ENCODE results near the gene FGFR1OP2.
A peak's percentile ranks its signal among the peaks of the same experiment; 100 is the strongest.
"Not testable (repeated sequence)": the region's sequence is repeated elsewhere in the genome, so short reads cannot be mapped to it uniquely, and the experiment has no call there.

FGFR1OP2 gene

DNA sequence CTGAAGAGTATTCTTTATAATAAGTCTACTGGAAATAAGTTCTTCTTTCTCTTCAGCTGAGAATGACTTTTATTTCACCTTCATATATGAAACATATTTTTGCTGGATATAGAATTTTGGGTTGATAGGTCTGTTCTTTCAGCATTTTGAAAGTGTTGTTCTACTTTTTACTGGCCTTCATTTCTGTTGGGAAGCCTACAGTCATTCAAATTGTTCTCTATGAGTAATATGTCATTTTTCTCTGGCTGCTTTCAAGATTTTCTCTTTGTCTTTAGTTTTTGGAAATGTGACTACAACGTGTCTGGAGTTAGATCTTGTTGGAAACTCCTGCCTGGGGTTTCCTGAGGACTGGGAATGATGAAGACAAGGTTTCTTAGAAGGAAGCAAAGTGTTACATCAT is 10.0 kb downstream of the FGFR1OP2 start:
- no peak for DNase-seq

DNA sequence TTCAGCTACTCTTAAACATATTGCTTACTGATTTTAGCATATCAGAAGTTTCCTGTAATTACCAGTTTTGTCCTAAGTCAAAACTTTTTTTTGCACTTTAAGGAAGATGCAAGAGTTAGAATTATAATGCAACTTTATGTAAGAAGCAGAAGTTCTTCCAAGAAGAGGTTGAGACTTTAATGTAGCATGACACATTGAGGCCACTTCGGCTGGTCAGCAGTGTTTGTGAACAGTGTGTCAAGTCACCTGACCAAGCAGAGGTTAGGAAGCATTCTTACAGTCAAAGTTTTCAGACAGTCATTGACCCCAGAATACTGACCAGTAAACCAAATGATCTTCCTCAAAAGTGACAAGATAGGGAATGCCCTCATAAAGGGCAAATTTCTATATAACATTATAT is 15.2 kb downstream of the FGFR1OP2 start:
- no peak for DNase-seq

DNA sequence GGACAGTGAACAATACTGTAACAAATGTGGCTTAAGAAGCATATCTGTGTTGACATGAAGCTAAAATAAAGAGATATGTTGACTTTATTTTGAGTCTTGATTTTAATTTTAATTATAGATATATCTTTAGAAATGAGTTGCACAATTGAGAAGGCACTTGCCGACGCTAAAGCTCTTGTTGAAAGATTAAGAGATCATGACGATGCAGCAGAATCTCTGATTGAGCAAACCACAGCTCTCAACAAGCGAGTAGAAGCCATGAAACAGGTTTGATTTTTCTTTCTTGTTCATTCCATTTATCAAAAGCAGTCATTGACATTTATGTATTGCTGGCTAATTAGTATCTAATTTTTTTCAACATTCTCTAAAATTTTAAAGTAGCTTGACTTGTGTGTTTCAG is 15.8 kb downstream of the FGFR1OP2 start:
- DNase-seq: no peak

DNA sequence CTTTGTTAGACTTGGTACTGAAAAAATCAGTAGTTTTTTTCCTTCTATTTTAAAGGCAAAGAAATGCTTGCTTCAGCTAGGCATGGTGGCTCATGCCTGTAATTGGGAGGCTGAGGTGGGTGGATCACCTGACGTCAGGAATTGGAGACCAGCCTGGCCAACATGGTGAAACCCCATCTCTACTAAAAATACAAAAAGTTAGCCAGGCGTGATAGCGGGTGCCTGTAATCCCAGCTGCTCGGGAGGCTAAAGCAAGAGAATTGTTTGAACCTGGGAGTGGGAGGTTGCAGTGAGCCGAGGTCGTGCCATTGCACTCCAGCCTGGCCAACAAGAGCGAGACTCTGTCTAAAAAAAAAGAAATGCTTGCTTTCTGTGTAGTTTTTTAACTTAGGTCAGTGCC is 23.1 kb downstream of the FGFR1OP2 start:
- DNase-seq: not testable (repeated sequence)

DNA sequence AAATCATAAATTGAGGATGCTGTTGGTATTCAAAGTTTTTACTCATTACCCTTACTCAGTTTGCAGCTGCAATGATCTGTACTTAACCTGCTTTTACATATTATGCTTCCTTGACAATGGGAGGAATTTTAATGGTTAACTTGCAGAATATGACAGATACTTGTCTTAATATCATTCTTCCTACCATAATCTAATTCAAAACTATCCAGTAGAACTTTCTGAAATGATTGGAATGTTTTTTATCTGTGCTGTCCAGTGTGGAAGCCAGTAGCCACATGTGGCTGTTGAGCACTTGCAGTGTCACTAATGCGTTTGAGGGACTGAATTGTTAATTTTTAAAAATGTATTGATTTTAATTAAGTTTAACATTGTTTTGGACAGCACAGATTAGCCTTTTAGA is 23.5 kb downstream of the FGFR1OP2 start:
- DNase-seq: no peak

DNA sequence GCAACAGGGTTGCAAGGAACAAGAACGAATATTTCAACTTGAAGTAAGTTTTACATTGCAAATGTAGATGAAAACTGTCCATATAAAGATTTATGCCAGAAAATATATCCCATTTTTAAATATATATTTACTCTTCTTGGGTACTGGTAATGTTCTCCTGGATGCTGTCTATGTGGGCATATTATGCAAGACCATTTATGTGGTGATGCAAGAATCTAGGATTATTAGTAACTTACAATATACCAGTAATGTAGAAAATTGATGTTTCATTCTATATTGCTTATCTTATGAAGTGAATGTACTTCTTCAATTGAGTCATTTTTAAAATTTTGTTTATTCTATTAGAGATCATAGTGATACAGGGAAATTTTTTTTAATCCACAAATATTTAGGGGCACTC is 25.1 kb downstream of the FGFR1OP2 start:
- DNase-seq: no peak

DNA sequence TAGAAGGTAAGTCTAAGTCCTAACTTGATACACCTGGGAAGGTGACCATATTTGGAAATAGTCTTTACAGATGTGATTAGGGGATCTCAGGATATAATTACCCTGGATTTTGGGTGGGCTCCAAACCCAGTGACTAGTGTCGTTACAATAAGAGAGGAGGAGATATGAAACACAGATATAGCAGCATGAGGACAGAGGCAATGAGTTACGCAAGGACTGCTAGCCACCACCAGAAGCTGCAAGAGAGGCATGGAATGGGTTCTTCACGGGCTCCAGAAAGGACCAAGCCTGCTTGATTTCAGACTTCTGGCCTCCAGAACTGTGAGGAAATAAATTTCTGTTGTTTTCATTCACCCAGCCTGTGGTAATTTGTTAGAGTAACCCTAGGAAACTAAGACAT is 28.6 kb downstream of the FGFR1OP2 start:
- no peak for DNase-seq

DNA sequence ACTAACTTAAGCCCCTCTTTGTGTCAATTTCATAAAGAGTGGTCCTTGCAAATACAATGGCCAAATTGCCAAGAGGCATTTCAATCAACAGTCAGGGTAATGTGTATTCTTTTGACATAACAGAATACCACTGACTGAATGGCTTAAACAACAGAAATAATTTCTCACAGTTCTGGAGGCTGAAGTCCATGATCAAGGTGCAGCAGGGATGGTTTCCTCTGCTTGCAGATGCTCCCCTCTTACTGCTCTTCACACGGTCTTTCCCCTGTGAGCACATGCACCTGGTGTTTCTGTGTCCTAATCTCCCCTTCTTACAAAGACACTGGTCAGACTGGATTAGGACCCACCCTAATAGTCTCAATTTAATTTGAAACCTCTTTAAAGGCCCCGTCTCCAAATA is 31.9 kb downstream of the FGFR1OP2 start:
- no peak for DNase-seq

DNA sequence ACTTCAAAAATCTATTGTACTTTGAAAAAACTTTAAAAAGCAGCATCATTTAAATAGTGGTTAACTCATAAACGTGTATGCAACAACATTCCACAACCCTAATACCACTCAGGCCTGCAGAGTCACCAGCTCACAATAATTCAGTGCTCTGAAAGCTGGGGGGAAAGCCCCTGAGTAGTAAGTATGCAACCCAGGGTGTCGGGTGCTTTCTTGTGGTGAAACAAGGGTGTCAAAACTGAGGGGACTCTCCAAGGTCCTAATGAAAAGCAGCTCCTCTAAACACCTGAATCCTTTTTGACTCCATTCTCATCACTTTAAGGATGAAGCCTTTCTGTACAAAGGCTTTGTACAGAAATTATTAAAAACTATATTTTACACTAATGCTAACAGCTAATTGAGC is 33.7 kb downstream of the FGFR1OP2 start:
- no peak for DNase-seq

DNA sequence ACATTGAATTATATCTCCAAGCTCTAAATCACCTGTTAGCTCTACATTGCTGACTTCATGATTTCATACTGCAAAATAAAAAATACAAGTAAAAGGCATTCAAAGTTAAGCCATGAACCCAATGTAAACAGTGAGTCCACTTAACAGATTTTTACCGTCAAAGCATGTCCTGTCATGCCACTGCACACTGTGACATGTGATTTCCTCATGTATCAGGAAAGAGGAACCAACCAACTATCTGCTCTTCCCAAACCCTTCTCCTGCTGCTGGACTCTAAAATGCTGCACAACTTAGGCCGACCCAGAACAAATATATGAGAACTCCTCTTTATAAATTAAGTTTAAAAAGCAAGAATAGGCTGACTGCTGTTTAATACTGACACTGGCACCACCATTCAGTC is 38.4 kb downstream of the FGFR1OP2 start:
- no peak for DNase-seq

DNA sequence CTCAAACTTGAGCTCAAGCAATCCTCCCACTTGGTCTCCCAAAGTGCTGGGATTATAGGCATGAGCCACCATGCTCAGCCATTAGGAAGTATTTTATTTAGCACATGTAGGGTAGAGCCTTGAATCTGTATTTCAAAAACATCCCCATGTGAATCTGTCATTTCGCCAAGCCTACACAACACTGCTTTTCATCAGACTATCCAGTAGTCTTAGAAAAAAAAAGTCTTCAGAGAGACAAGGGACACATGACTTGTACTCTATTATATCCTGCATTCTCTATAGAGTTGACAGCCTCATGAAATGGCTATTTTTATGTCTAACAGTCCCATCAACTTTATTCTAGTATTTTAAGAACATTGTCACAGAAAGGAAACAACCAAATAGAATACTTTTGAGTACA is 40.5 kb downstream of the FGFR1OP2 start:
- no peak for DNase-seq

DNA sequence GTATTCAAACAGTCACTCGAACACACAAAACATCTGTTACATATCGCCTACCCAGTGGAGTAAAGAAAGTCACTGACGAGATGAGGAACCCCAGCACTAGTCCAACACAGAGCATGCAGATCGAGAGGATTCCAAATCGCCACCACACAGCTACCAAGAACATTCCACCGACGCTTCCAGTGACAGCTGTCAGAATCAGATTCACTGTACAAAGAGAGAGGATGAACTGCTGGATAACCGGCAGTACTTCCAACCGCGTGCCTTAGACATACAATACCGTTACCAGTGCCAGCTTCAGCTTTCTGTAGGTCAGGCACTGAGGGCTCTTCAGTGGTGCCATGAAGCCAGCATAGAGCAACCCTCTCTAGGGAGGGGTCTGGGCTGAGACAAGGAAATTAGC is 41.5 kb downstream of the FGFR1OP2 start:
- DNase-seq: no peak

DNA sequence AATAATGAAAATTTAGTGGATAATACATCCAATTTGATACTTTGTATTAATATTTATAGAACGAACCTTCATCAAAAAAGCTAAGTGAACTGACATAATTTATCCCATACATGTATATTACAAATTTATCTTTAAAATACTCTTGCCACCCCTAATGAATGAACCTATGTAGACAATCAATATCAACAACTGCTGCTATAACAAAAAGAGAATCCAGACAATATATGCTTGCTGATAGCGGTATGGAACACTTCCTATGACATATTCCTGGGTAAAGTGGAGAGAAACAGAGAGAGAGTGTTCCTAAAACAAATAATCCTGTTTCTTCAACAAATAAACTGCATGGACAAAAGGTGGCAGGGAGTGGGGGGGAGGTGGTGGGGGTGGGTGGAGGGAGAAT is 44.6 kb downstream of the FGFR1OP2 start:
- no peak for DNase-seq

DNA sequence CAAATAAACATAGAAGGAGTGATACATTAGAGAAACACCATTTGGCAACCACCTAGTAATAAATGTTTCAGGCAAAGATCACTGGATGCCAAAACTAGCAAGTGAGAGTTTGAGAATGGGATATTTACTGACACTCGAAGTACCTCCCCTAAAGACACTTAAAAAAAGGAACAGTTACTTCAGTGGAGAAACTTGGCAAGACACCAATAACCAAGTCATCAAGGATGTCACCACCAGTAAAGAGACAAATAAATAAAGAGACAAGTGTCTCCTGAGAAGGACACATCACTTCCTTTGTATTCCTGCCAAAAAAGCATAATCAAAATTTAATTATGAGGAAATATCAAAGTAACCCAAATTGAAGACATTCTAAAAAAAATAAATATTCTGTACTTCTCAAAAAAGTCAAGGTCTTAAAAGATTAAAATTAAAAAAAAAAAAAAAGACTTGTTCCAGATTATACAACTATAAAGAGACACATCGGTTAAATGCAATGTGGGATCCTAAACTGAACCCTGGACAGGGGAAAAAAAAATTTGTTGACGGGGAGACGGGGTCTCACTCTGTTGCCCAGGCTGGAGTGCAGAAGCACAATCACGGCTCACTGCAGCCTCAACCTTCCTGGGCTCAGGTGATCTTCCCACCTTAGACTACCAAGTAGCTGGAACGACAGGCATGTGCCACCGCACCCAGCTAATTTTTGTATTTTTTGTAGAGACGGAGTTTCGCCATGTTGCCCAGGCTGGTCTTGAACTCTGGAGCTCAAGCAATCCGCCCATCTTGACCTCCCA is 49.6 kb downstream of the FGFR1OP2 start:
- no peak for DNase-seq

DNA sequence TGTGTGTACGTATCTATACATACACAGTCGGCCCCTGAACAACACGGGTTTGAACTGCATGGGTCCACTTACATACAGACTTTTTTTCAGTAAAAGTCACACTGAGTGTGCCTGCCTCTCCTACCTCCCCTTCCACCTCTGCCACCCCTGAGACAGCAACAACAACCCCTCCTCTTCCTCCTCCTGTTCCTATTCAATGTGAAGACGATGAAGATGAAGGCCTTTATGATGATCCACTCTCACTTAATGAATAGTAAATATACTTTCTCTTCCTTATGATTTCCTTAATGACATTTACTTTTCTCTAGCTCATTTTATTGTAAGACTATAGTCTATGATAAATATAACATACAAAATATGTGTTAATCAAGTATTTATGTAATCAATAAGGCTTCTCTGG is 50.4 kb downstream of the FGFR1OP2 start:
- no peak for DNase-seq

DNA sequence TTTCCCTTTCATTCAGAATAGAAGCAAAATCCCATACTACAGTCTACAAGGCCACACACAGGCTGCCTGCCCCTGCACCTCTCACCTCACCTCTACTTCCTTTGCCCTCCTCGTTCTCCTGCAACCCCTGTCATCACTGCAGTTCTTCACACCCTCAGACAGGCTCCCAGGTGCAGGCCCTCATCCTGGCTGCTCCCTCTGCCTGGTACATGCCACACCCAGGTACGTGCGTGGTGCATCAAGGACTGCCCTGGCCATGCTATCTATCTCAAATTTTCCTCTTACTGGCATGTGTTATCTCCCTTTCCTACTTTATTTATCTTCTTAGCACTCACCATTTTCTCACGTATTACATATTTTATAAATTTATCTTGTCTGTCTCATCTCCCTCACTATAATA is 51.6 kb downstream of the FGFR1OP2 start:
- DNase-seq: no peak

DNA sequence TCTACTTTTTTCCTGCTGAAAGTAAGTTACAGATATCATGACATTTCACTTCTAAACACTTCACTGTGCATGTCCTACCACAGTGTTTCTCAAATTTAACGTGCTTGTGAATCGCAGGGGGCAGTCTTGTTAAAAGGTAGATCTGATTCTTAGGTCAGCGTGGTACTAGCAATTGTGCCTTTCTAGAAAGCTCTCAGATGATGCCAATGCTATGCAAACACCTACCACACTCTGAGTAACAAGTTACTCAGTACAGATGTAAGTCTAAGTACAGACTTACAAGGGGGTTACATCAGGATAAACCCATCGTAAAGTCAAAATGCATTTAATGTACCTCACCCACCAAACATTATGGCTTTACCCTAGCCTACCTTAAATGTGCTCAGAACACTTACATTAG is 53.6 kb downstream of the FGFR1OP2 start:
- DNase-seq: no peak

DNA sequence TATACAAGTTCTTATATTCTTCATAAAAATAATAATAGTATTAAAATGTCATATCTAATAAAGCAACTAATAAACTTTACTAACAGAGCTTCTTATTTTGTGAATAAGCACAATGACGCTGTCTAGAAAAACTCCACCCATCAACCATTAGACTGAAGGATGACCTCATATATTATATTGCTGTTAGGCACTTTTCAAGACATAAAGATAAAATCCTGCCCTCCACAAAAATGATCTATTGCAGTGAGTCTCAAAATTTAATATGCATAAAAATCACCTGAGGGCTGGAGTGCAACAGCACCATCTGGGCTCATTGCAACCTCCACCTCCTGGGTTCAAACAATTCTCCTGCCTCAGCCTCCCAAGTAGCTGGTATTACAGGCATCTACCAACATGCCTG is 55.8 kb downstream of the FGFR1OP2 start:
- no peak for DNase-seq

DNA sequence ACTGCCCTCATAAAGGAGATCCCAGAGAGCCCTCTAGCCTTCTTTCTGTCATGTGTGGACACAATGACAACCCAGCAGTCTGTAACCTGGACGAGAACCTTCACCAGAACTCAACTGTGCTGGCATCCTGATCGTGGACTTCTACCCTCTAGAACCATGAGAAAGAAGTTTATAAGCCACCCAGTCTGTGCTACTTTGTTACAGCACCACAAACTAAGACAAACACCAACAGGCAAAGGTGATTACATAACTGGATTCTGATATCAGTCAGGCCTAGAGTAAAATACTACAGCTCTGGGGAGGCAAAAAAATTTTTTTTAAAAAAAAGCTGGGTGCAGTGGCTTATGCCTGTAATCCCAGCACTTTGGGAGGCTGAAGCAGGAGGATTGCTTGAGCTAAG is 57.4 kb downstream of the FGFR1OP2 start:
- DNase-seq: no peak

DNA sequence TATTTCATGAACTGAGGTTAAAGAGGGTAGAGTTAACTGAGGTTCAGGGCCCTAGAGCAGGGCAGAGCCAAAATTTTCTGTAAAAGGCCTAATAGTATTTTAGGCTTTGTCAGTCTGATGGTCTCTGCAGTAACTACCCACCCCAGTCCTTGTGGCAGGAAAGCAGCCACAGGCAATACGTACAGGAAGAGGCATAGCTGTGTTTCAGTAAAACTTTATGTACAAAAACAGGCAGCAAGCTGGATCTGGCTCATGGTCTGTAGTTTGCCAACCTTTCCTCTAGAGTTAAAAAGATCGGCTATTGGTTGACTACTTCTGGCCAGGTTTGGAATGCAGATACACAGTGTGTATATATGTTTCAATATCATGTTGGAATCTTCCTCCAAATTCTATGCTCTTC is 58.7 kb downstream of the FGFR1OP2 start:
- DNase-seq: no peak

DNA sequence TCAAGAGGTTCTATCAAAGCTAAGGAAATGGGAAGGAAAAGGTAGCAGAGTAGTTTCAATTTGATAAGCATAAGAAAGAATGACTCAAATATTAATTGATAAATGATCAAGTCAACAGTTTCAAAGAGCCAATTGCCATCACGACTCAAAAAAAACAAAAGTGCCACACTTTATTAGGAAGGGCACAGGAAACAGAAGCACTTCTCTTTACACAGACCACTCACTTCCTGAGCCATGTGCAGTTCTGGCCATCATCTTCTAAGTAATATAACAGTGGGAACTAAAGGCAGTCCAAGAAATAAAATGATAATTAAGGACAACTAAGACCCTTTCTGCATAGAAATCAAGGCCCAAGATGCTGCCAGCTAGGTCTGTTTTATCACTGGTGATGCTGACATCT is 62.7 kb downstream of the FGFR1OP2 start:
- no peak for DNase-seq

DNA sequence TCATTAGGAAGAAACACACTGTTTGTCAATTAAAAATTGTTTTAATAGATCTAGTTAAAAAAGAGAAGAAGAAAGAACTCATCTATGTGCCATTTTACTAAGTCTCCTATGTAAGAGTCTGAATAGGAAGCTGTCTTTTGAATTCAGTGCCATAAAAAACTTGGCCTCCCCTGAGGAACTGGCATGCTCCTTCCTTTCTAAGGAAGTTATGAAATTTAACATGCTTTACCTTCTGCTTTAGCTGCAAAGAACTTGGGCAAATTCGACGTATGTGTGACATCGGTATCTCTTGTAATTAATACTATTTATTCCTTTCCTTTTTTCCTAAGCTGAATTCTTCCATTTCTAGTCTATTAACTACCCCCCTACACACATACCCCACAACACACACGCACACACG is 63.4 kb downstream of the FGFR1OP2 start:
- DNase-seq: no peak

DNA sequence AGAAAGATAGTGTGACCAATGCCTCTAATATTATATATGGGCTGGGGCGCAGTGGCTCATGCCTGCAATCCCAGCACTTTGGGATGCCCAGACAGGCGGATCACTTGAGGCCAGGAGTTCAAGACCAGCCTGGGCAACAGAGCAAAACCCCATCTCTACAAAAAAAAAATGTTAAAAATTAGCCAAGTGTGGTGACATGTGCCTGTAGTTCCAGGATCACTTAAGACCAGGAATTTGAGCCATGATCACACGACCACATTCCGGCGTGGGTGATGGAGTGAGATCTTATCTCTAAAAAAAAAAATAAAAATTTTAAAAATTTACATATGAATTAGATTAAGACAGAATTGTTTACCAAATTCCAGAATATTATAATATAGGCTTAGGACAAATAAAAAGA is 63.9 kb downstream of the FGFR1OP2 start:
- DNase-seq: no peak

DNA sequence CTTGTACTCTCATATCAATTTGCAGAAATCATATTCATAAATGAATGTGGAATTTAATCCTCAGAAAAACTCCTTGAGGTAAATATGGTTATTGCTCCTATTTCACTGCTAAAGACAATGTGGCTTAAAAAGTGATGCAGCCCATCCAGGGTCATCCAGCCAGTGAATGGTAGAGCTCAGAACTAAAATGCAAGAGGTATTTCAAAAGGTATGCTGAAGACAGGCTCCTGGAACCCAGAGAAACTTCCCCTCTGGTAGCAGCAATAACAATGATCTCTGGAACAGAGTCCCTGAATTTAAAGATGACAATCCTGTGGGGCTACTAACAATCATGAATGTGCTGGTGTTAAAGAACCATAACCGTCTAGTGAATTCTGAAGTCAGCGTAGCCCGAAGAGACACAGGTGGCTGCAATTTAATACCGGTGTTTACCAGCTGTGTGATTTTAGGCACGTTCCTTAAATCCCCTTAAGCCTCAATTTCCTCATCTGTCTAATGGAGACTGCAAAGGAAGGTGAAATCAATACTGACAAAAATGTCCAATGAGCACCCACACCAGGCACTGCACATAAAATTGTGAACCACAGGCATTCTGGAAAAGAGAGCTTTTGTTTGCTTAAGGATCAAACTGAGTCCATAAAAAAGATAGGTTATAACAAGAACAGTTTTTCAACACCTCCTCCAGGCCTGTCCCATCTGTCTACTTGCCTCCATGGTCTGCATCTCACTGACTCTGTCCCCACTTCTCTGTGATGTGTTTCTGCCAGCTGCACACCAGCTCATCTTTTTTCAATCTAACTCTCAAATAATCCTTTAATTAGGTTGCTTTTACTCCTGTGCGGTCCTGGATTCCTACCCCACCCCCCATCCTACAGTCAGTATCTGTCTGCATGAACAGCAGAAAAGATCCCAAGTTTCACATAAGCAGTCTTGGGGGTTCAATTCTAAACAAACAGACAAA is 65.4 kb downstream of the FGFR1OP2 start:
- DNase-seq: peak in 1 of 2 experiments; percentile 17
